ENCODE measurements around the gene SPATA18.
"Not testable (repeated sequence)": the region's sequence is repeated elsewhere in the genome, so short reads cannot be mapped to it uniquely, and the experiment has no call there.

SPATA18 gene

GRCh38 chr4:52052475-52052780 lies 1.3 kb downstream of the SPATA18 start:
- no peak for DNase-seq

GRCh38 chr4:52054254-52054653 lies 3.1 kb downstream of the SPATA18 start:
- no peak for DNase-seq

GRCh38 chr4:52057196-52057595 lies 6.1 kb downstream of the SPATA18 start:
- no peak for DNase-seq

- no peak for DNase-seq
Measured at GRCh38 chr4:52058275-52058674, 7.2 kb downstream of the SPATA18 start.

GRCh38 chr4:52059372-52059771 lies 8.3 kb downstream of the SPATA18 start:
- DNase-seq, result no peak

GRCh38 chr4:52069571-52069970 lies 18.5 kb downstream of the SPATA18 start:
- DNase-seq, result no peak

- no peak for DNase-seq
Measured at GRCh38 chr4:52071791-52072546, 20.9 kb downstream of the SPATA18 start.

- peak; percentile 2 for DNase-seq
Measured at GRCh38 chr4:52076731-52077130, 25.6 kb downstream of the SPATA18 start.

GRCh38 chr4:52079659-52080058 lies 28.6 kb downstream of the SPATA18 start:
- no peak for DNase-seq

- DNase-seq, result no peak
Measured at GRCh38 chr4:52081216-52081615, 30.1 kb downstream of the SPATA18 start.

GRCh38 chr4:52086425-52086824 lies 35.3 kb downstream of the SPATA18 start:
- DNase-seq, result not testable (repeated sequence)

GRCh38 chr4:52091801-52092200 lies 40.7 kb downstream of the SPATA18 start:
- DNase-seq, result no peak

GRCh38 chr4:52093466-52093865 lies 42.4 kb downstream of the SPATA18 start:
- DNase-seq, result no peak

GRCh38 chr4:52094376-52095145 lies 43.5 kb downstream of the SPATA18 start:
- DNase-seq, result no peak

- DNase-seq, result no peak
Measured at GRCh38 chr4:52095374-52095773, 44.3 kb downstream of the SPATA18 start.

GRCh38 chr4:52096048-52096447 lies 44.9 kb downstream of the SPATA18 start:
- no peak for DNase-seq

- no peak for DNase-seq
Measured at GRCh38 chr4:52098618-52099017, 47.5 kb downstream of the SPATA18 start.

- no peak for DNase-seq
Measured at GRCh38 chr4:52099860-52100461, 48.9 kb downstream of the SPATA18 start.

- no peak for DNase-seq
Measured at GRCh38 chr4:52102587-52102986, 51.5 kb downstream of the SPATA18 start.

GRCh38 chr4:52103319-52103718 lies 52.2 kb downstream of the SPATA18 start:
- no peak for DNase-seq

GRCh38 chr4:52105276-52105675 lies 54.2 kb downstream of the SPATA18 start:
- DNase-seq, result no peak

- DNase-seq, result no peak
Measured at GRCh38 chr4:52106191-52106590, 55.1 kb downstream of the SPATA18 start.

- DNase-seq, result no peak
Measured at GRCh38 chr4:52106660-52107059, 55.6 kb downstream of the SPATA18 start.

- no peak for DNase-seq
Measured at GRCh38 chr4:52107336-52107735, 56.2 kb downstream of the SPATA18 start.
